Epidermal melanocyte (primary cell): Measurements from ENCODE around the gene ATP1A1.

Experiments
- DNase-seq: peaks from one replicate; pipeline ENCODE4 v3.0.0; 2011; ENCODE audit warnings: low spot score; ENCODE audit not compliant: insufficient read length

The ATP1A1 gene

DNA sequence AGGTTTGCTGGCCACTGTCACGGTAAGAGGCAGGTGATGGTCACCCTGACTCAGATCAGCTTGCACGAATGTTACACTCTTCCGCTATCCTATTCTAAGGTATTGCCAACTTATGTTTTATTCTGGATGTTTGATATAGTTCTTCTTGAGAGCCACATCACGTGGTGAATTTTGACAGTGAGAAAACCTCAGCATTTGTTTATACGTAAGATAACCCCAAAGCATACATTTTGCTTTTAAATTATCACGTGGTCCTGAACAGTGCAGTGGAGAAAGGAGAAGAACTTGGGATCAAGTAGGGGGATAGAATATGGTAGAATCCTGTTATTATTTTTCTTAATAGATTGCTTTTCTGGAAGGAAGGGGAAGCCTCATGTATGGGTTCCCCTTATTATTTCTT, 16.6 kb downstream of the ATP1A1 start:
- no peak for DNase-seq

DNA sequence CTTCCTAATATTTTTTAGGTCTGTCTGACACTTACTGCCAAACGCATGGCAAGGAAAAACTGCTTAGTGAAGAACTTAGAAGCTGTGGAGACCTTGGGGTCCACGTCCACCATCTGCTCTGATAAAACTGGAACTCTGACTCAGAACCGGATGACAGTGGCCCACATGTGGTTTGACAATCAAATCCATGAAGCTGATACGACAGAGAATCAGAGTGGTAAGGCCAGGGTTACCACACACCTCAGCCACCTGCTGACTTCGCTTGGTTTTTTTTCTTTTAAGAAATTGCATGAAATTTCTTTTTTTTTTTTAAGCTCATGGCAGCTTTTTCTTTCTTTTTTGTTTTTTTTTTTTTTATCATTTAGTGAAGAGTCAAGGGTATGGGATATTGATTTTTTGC, 17.2 kb downstream of the ATP1A1 start:
- DNase-seq, result no peak

DNA sequence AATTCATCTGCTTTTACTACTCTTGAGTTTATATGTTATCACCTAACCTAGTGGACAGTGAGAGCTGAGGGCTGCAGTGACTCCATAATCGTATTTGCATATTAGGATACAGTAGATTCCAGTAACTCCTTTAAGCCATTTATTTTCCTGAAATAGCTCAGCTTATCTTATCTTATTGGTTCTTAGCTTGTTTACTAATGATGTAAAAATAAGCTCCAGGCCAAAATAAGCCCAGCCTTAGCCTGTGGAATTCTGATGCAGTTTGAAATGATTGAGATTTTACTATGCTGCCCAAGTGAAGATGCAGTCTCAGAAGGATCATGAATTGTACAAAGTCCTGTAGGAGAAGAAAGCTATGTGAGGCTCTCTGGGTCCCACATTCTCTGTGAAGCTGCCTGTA, 18.1 kb downstream of the ATP1A1 start:
- DNase-seq, result no peak

DNA sequence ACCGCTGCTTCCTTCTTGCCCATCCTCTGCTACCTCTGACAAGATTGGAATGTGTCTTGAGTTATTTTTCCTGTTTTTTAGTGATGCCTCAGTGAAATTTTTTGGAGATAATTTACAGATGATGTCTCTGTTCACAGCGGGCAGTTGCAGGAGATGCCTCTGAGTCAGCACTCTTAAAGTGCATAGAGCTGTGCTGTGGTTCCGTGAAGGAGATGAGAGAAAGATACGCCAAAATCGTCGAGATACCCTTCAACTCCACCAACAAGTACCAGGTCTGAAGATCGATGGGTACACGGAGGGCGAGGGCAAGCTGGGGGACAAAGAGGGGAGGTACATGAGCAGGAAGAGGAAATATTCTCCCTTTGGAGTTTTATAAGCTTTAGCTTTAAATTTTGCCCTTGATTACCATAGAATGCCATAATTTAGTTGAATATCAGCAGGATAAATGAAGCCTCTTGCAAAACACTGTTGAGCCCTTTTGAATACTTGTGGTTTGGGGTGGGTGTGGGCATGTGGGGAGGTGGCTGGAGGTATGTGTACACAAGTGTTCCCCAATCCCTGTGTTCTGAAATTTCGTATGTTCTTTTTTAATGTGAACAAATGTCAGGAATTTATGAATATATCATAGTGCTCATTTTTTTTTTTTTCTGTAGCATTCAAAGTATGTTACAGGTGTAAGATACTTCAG, 19.8 kb downstream of the ATP1A1 start:
- no peak for DNase-seq

DNA sequence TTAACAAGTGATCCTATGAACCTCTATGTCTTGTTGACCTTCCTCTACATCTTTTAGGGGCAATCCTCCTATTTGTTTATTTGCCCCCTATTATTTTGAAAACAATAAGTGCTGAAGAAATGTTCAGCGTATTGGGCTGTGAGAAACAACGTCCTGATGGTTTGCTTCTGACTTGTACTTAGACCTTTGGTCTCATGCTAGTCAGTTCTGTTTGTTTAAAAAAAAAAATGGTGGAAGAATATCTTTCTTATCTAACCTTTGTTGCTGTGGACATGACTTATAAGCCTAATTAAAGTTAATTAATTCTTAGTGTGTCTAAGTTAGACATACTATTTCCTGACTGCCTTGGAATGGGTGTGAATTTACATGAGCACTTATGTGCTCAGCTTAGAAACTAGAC, 20.7 kb downstream of the ATP1A1 start:
- DNase-seq, result no peak

DNA sequence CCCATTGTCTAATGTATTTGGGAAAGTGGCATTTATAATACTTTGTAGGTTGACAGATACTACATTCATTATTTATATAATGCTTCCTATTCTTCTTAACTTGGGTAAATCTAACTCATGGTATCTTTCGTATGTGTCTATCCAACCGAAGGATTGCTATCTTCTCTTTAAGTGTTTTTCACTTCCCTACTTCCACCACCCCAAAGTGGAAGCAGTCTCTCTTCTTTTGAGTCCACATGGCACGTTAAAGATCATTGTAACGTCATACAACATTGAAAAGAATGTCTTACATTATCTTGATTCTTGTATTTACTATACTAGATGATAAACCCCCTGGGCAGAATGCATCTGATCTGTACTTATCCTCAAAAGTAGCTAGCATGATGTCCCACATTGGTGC, 21.2 kb downstream of the ATP1A1 start:
- DNase-seq, result no peak

DNA sequence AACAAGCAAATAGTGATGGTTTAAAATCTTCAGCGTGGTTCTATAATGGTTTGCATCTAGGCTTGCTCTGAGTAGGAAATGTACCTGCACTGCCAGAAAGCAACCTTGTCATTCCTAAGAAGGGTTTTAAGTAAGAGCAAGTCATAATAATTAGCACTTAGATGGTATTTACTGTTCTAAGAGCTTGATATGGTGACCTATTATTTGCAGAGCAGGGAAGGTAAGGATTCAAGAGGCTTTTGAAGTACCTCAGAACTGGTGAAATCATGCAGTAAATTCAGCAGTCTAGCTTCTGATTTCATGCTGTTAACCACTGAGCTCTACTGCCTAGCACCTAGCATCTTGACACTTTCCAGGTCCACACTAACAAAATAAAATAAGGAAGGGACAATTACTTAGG, 23.7 kb downstream of the ATP1A1 start:
- no peak for DNase-seq

DNA sequence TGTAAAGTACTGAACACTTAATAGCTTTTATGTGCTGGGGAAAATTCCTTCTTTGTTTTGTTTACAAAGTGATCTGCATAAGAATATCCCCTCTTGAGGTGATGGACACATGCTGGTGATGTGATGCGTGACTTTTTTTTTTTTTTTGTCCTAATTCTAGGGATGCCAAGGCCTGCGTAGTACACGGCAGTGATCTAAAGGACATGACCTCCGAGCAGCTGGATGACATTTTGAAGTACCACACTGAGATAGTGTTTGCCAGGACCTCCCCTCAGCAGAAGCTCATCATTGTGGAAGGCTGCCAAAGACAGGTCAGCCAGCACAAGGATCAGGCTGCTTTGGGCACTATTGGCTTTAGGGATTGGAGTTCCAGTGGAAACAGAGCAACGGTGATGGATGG, 24.7 kb downstream of the ATP1A1 start:
- DNase-seq, result no peak

DNA sequence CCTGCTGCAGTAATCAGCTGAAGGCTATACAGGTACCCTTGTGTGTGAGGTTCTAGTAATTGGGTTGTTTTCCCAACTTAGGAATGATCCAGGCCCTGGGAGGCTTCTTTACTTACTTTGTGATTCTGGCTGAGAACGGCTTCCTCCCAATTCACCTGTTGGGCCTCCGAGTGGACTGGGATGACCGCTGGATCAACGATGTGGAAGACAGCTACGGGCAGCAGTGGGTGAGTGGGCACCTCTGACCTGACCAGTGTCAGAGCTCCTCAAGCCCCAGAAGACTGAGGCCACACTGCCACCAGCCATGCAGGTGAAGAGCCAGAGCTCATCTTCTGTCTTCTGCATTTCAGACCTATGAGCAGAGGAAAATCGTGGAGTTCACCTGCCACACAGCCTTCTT, 27.7 kb downstream of the ATP1A1 start:
- DNase-seq, result no peak

DNA sequence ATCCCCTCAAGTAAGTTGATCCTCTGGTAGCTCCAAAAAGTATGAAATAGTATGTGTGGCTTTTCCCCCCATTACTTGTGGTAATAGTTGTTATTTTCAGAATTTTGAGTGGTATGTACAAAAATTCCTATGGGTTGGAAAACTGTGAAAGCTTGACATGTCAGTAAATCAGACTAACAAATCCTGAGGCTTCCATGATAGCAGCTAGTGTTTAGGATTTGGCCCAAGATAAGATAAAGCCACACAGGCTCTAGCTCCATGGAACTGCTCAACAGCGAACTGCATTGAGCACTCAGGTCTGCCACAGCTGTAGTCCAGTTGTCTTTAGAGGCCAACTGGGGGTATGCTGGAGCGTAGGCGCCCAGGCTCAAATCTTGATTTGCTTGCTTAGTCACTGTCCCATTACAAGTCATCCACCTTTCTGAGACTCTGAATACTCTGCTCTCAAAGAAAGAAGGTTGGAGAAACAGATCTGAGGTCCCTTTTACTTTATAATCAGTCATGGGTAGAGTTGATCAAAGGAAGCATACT, 28.7 kb downstream of the ATP1A1 start:
- no peak for DNase-seq

DNA sequence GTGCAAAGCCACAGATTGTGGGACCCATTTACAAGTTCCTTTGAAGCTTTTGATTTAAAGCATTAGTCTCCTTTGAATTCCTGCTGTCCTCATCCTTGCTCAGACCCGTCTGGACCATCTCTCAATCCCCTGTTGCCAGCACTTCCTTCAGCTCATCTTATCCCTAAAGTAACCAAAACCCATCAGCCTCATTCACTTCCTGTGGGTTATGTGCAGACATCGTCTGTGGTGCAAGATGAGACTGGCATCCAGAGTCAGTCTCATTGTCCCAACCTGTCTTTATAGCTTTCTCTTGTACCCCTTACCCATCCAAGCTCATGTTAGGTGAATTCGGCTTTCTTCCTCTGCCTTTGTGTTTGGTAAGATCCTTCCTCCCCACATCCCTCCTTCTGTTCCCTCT, 29.3 kb downstream of the ATP1A1 start:
- no peak for DNase-seq

DNA sequence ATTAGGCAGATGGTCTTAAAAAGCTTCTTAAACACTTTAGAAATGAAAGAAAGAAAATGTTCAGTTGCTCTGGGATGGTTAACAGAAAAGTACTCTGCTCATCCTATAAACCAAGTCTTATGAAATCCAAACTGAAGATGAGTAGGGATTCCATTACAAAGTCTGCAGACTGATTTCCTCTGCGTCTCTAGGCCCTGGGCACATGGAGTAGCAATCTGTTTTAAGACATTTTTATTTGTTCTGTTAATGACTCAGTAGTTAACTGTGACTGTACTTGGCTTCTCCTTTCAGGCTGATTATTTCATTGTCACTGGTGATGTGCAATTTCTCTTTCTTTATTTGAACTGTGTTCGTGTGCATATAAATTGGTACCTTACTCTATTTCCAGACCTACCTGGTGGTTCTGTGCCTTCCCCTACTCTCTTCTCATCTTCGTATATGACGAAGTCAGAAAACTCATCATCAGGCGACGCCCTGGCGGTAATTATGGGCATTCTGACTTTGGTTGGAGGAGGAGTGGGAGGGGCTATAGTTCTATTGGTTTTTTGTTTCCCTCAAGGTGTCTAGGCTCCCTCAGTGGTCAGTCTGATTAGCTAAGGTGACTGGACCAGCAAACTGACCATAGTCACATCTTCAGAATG, 30.6 kb downstream of the ATP1A1 start:
- DNase-seq, result no peak

DNA sequence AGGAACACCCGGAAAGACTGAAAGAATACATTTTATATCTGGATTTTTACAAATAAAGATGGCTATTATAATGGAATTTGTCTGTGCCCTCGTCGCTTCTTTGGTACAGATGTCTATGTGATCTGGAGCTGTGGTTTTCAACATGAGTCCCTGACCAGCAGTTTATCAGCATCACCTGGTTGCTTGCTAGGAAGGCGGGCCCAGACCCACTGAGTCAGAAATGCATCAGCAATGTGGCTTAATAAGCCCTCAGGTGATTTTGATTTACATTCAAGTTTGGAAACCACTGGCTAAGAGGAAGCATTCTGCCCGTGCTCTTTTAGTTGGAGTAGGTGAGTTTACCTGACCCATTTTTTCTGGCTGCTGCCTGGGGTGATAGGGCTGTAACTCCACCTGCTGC, 31.7 kb downstream of the ATP1A1 start:
- DNase-seq, result no peak

DNA sequence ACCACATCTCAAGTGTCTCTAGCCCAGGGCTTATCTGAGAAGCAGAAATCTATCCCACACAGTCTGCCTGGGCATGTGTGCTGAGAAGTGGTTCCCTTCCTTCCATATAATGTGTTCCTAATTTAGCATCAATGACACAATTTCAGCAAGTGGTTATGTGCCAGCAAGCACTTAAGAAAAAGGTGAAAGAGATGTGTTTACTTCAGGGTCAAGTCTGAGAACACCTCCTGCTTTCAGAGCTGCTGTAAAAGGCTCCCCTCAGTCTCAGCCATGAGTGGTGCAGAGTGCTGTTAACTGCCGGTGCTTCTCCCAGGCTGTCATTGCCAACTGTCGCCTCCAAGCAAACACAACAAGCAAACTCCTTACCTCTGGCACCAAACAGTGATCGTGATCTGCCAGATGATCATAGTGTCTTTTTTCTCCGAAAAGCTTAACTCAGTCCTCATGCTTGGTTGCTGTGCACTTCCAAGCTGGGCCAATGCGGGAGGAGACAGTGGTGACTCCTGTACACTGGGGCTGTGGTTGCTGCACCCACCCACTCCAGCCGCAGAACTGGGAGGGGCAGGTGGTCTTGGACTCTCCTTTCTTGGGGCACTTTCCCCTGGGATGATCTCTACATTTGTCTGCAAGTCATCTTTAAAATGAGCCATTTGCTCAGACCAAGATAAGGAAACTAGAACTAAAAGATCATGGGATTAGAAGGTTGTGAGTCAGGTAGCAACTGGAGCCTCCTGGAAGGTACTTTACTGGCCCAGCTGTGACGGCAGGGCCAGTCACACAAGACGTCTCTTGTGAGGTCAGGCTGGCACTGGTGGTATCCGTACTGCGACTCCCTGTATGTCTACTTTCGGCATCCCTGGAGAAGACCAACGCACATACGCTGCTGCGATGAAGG, 32.4 kb downstream of the ATP1A1 start:
- no peak for DNase-seq

DNA sequence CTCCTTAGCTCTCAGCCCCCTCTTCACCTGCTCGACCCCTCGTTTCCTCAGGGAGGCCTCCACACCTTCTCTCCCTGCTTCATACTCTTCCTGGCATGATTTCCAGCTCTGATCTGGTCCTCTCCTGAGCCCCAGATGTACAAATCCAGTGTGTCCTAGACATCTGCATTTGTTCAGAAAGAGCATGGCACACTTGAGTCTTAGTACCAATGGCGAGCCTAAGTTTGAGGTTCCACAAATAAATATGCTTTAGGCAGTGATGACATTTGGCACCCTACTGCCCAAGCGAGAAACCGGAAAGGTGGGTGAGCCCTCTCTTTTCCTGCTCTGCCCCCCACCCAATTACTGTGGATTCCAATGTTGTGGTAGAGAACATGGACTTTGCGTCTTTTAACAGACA, 34.0 kb downstream of the ATP1A1 start:
- no peak for DNase-seq

DNA sequence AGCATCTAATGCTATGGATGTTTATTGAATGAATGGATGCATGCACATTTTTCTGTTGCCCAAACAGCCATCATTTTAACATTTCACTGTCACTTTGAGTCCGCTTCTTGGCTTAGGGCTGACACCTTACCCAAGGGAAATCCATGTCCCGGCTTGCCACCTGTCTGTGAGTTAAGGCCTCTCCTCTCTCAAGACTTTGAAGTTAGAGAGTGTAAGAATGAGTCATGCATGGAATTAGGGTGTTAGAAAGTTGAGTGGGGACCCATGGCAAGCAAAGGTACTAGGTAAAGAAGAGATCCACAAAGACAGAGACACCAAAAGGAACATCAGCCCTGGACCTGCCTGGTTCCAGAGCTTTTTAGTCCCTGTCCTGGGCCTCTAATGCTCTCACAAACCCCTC, 35.1 kb downstream of the ATP1A1 start:
- DNase-seq, result no peak

DNA sequence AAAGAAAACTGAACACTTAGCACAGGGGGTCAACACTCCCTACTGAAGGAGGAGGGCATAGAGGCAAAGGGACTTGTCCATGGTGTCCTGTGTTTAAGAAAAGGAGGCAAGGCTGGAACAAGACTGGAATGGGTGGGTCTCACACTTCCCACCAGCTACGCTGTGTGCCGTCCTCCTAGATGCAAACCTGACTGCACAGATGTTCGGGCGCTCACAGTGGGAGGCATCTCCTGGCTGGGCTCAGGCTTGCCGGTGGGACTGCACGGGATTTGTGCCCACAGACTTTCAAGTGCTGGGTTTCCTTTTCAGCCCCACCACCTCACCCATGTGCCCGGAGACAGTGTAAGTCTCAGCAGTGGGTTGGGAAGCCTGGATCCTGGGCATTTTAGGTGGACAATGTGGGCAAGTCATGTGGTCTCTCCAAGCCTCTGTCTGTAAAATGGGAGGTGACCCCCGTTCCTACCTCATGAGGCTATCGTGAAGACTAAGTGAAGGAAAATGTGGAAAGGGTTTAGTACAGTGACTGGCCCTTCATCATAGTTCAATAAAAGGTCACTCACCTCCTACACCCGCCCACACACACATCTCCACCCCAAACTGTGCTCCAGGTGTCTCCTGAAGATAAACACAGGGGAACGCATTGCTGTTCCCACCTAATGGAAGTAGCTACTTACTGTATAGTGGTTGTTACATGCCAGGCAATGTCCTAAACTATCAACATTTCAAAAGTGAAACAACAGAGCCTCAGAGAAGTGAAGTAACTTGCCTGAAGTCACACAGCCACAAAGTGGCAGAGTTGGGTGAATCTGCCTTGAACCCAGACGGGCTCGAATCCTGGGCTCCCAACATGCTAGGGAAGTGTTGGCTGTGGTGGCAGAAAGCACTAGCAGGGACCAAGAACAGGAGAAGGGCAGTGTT, 36.0 kb downstream of the ATP1A1 start:
- no peak for DNase-seq

DNA sequence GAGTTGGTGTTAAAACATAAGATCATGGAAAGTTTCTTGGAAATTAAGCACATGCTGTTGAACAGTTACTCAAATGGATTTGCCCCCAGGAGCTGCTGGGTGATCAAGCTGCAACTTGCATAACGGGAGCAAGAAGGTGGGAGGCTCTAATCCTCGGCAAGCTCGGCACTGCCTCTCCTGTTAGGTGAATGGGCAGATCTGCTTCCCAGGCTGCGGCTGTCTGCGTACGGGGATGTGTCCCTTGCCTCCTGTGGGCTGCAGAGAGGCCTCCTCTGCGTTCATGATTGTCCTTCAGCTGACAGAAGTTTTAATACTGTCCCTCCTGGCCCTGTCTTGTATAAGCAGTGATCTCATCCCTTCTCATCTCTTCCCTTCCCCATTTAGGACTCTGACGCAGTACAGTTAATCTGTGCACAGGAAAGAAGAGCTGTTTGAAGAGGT, 36.7 kb downstream of the ATP1A1 start:
- no peak for DNase-seq

DNA sequence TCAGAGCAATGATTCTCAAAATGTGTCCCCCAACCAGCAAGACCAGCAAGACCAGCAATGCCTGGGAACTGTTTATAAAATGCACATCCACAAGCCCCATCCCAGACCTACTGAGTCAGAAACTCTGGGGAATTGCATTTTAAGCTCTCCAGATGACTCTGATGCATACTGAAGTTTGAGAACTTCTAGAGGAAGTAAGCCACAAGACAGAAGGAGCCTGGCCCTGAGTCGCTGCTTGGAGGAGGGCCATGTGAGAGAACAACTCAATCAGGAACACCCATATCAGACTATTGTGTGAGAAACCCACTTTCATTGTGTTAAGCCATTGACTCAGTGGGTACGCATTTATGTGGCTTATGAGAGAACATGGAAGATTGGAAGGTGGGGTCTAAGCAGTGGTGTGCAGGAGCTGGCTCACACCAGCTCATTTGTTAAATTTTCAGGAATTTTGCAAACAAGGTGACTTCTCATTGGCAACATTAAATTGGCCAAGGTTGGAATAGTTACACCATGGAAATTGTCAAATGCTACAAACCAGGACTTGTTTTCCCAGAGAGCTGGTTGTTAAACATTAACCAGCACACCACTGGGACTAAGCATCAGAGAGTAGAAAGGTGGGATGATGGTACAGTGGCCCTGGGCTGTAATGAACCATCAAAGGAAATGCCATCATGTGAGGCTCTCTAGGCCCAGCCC, 38.9 kb downstream of the ATP1A1 start:
- no peak for DNase-seq

DNA sequence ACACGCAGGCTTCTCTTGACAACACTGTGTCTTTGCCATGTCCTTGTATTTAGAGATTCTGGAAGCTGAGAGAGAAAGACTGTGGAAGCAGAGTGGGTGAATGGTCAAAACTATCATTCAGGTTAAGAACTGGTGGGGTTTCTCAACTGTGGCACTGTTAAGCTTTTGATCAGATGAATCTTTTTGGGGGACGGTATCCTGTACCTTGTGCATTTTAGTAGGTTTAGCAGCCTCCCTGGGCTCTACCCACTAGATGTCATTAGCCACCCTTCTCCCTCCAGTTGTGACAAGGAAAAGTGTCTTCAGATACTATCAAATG, 39.4 kb downstream of the ATP1A1 start:
- no peak for DNase-seq

DNA sequence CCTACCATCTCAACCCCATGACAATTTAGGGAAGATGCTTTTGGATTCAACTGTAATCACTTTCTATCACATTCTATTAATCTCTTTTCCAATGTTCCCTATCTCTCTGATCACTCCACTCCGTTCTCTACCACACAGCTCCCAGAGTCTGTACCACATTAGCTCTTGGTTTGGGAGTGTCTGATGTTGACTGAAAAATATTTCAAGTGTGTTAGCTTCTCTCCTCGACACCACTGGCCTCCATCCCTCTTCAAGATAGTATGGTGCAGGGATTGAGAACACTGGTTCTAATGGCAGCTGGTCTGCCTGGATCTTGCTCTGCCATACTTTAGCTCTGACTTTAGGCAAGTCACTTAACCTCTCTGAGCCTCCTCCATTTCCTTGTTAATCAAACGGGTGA, 39.9 kb downstream of the ATP1A1 start:
- DNase-seq, result no peak
